WTC11 (cell line): ENCODE results near the gene POLR3H. TPM values are rescaled to one million over a fixed set of nuclear protein-coding genes. Genes with fewer than 3 reads are reported as not detected.

ENCODE experiments used
- ATAC-seq: fragments of 200-7000 bp; cut with Tn5 transposase; 2 replicates; pipeline ENCODE4 v1.10.0; 2021; ENCODE audit warnings: mild to moderate bottlenecking, moderate library complexity
- Bru-seq: library from RNA; stranded (reverse); fragments of 400-500 nt; gene quantifications from one replicate; lab custom pipeline; 2021; lab: Mats Ljungman, UMichigan
- CTCF ChIA-PET: fragments of 300-600 bp; sonication (Branson Sonifier 250); formaldehyde crosslinking; loops from one replicate; lab custom pipeline; 2021; ENCODE audit warnings: antibody characterized with exemption; lab: Charles Lee
- POLR2A ChIA-PET: fragments of 350-600 bp; sonication (Branson Sonifier 250); formaldehyde crosslinking; loops from one replicate; lab custom pipeline; 2021; ENCODE audit warnings: antibody characterized with exemption; lab: Charles Lee
- DNase-seq: peaks from one replicate; pipeline ENCODE4 v3.0.0; 2021; ENCODE audit warnings: low spot score
- H3K27ac Mint-ChIP-seq: 2 replicates; pipeline ENCODE4 v1.8.0; 2021; ENCODE audit warnings: mixed read lengths
- H3K27me3 Mint-ChIP-seq: 2 replicates; pipeline ENCODE4 v1.8.0; 2021; ENCODE audit warnings: low read depth, mild to moderate bottlenecking, moderate library complexity, mixed read lengths
- H3K36me3 Mint-ChIP-seq: 2 replicates; pipeline ENCODE4 v1.8.0; 2021; ENCODE audit warnings: mixed read lengths
- H3K4me1 Mint-ChIP-seq: 2 replicates; pipeline ENCODE4 v1.8.0; 2022; ENCODE audit warnings: mixed read lengths
- H3K4me3 Mint-ChIP-seq: 2 replicates; pipeline ENCODE4 v1.8.0; 2021; ENCODE audit warnings: mild to moderate bottlenecking, moderate library complexity, mixed read lengths
- H3K9me3 Mint-ChIP-seq: 2 replicates; pipeline ENCODE4 v1.8.0; 2021; ENCODE audit warnings: mixed read lengths
- ATF1 ChIP-seq: sonication (generic); formaldehyde crosslinking; IDR thresholded peaks from 2 replicates; pipeline ENCODE4 v1.8.1; 2023; ENCODE audit warnings: mild to moderate bottlenecking, moderate library complexity, missing genetic modification reagents
- CBFB ChIP-seq: sonication (generic); formaldehyde crosslinking; IDR thresholded peaks from 2 replicates; pipeline ENCODE4 v1.8.1; 2022; ENCODE audit warnings: mild to moderate bottlenecking, low read depth, missing genetic modification reagents
- E2F4 ChIP-seq: sonication (generic); formaldehyde crosslinking; IDR thresholded peaks from 2 replicates; pipeline ENCODE4 v1.8.1; 2022; ENCODE audit warnings: low read depth, mild to moderate bottlenecking, moderate library complexity, missing genetic modification reagents, borderline replicate concordance
- ERG ChIP-seq: fragments of 250-450 bp; sonication (Bioruptor Pico); IDR thresholded peaks from 2 replicates; pipeline ENCODE4 v1.8.0; 2021; ENCODE audit warnings: mild to moderate bottlenecking
- ESRRA ChIP-seq: sonication (generic); formaldehyde crosslinking; IDR thresholded peaks from 2 replicates; pipeline ENCODE4 v1.8.1; 2022; ENCODE audit warnings: mild to moderate bottlenecking, missing genetic modification reagents, borderline replicate concordance
- ETV6 ChIP-seq: sonication (generic); formaldehyde crosslinking; IDR thresholded peaks from 2 replicates; pipeline ENCODE4 v1.8.1; 2022; ENCODE audit warnings: mild to moderate bottlenecking, missing genetic modification reagents
- FOXP1 ChIP-seq: sonication (generic); formaldehyde crosslinking; IDR thresholded peaks from 2 replicates; pipeline ENCODE4 v1.8.0; 2022; ENCODE audit warnings: missing genetic modification reagents, mild to moderate bottlenecking, moderate library complexity, borderline replicate concordance
- FOXP4 ChIP-seq: sonication (generic); formaldehyde crosslinking; IDR thresholded peaks from 2 replicates; pipeline ENCODE4 v1.8.0; 2022; ENCODE audit warnings: mild to moderate bottlenecking, missing genetic modification reagents
- GABPB1 ChIP-seq: sonication (generic); formaldehyde crosslinking; IDR thresholded peaks from 2 replicates; pipeline ENCODE4 v1.8.1; 2023; ENCODE audit warnings: mild to moderate bottlenecking, missing genetic modification reagents
- MYBL2 ChIP-seq: sonication (generic); formaldehyde crosslinking; IDR thresholded peaks from 2 replicates; pipeline ENCODE4 v1.8.1; 2023; ENCODE audit warnings: mild to moderate bottlenecking, moderate library complexity, missing genetic modification reagents
- NFYB ChIP-seq: sonication (generic); formaldehyde crosslinking; conservative IDR thresholded peaks from 2 replicates; pipeline ENCODE4 v1.8.0; 2022; ENCODE audit warnings: low read depth, missing genetic modification reagents
- PRRX2 ChIP-seq: fragments of 250-450 bp; sonication (Bioruptor Pico); IDR thresholded peaks from 2 replicates; pipeline ENCODE4 v1.8.0; 2021; ENCODE audit warnings: mild to moderate bottlenecking
- RELA ChIP-seq: sonication (generic); formaldehyde crosslinking; IDR thresholded peaks from 2 replicates; pipeline ENCODE4 v1.8.1; 2022; ENCODE audit warnings: missing genetic modification reagents, mild to moderate bottlenecking, borderline replicate concordance
- SMAD3 ChIP-seq: sonication (generic); formaldehyde crosslinking; IDR thresholded peaks from 2 replicates; pipeline ENCODE4 v1.8.0; 2022; ENCODE audit warnings: missing genetic modification reagents, mild to moderate bottlenecking, borderline replicate concordance
- SP1 ChIP-seq: sonication (generic); formaldehyde crosslinking; conservative IDR thresholded peaks from 2 replicates; pipeline ENCODE4 v1.8.1; 2022; ENCODE audit warnings: missing genetic modification reagents
- TCF7 ChIP-seq: sonication (generic); formaldehyde crosslinking; IDR thresholded peaks from 2 replicates; pipeline ENCODE4 v1.8.0; 2022; ENCODE audit warnings: mild to moderate bottlenecking, low read depth, missing genetic modification reagents, moderate library complexity
- TEAD1 ChIP-seq: sonication (generic); formaldehyde crosslinking; IDR thresholded peaks from 2 replicates; pipeline ENCODE4 v1.8.0; 2022; ENCODE audit warnings: mild to moderate bottlenecking, missing genetic modification reagents
- USF2 ChIP-seq: sonication (generic); formaldehyde crosslinking; IDR thresholded peaks from 2 replicates; pipeline ENCODE4 v1.8.1; 2023; ENCODE audit warnings: mild to moderate bottlenecking, missing genetic modification reagents, moderate library complexity
- ZBTB43 ChIP-seq: sonication (generic); formaldehyde crosslinking; IDR thresholded peaks from 2 replicates; pipeline ENCODE4 v1.8.1; 2023; ENCODE audit warnings: mild to moderate bottlenecking, missing genetic modification reagents
- ZNF219 ChIP-seq: sonication (generic); formaldehyde crosslinking; IDR thresholded peaks from 2 replicates; pipeline ENCODE4 v1.8.0; 2023; ENCODE audit warnings: missing genetic modification reagents, mild to moderate bottlenecking, borderline replicate concordance
- ZNF263 ChIP-seq: sonication (generic); formaldehyde crosslinking; IDR thresholded peaks from 2 replicates; pipeline ENCODE4 v1.8.1; 2022; ENCODE audit warnings: low read depth, mild to moderate bottlenecking, moderate library complexity, missing genetic modification reagents
- long read RNA-seq, 3 experiments: library from RNA in 1 of 3; library from capped mRNA in 1 of 3; library from polyadenylated mRNA in 1 of 3; unstranded in 2 of 3; stranded (forward) in 1 of 3; transcript quantifications; one replicate each; pipeline ENCODE4 v2.0.0, GENCODE V29; 2021
- total RNA-seq: library from RNA; stranded (reverse); gene quantifications from 3 replicates; pipeline ENCODE4 v1.2.3, GENCODE V29; 2021
- TF ChIP-seq, protein P1 (sequence below): sonication (generic); formaldehyde crosslinking; IDR thresholded peaks from 2 replicates; pipeline ENCODE4 v1.8.1; 2023; ENCODE audit warnings: mild to moderate bottlenecking, missing genetic modification reagents
- TF ChIP-seq, protein P2 (sequence below): sonication (generic); formaldehyde crosslinking; IDR thresholded peaks from 2 replicates; pipeline ENCODE4 v1.8.1; 2022; ENCODE audit warnings: low read depth, missing genetic modification reagents, borderline replicate concordance

POLR3H gene, protein sequence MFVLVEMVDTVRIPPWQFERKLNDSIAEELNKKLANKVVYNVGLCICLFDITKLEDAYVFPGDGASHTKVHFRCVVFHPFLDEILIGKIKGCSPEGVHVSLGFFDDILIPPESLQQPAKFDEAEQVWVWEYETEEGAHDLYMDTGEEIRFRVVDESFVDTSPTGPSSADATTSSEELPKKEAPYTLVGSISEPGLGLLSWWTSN
- total RNA-seq = 28.8 to 30.8 TPM (median 29.8 TPM) in 3 replicates
- Bru-seq, nascent RNA = percentile 67 among the genes with signal in this experiment
- long read RNA-seq, experiment 1, full-length matches to known transcripts = 129 of 176 reads
- long read RNA-seq, experiment 1, partial matches to known transcripts = 7 of 176 reads
- long read RNA-seq, experiment 1, other reads (novel, unspliced or antisense) = 40 of 176 reads
- long read RNA-seq, experiment 2, full-length matches to known transcripts = 15 of 31 reads
- long read RNA-seq, experiment 2, partial matches to known transcripts = 2 of 31 reads
- long read RNA-seq, experiment 2, other reads (novel, unspliced or antisense) = 14 of 31 reads
- long read RNA-seq, experiment 3, full-length matches to known transcripts = 14 of 26 reads
- long read RNA-seq, experiment 3, partial matches to known transcripts = 12 of 26 reads
- long read RNA-seq, experiment 3, other reads (novel, unspliced or antisense) = 0 of 26 reads

GRCh38 chr22:41543854-41544670 lies at the start of gene POLR3H:
TSS of gene POLR3H (minus strand) at chr22:41544470. CDS start at chr22:41544101, 369 bp downstream.
- ATAC-seq (peak; percentile 97), DNase-seq (peak; percentile 100)
- CTCF ChIA-PET = interaction anchor here (0.7 to 1.5 kb wide), 13 partner anchors 9 to 163 kb away, joined by 3 to 10 read pairs (median 6); partner anchors contain the start of genes ACO2, PHF5A, PMM1 and TEF
- no peaks in the 10 kb centered on the region for H3K9me3 Mint-ChIP-seq
- no peaks in the 10 kb centered on the region; the same call in 1 of the 2 replicates for H3K27me3 Mint-ChIP-seq
- POLR2A ChIA-PET = interaction anchor here (0.6 to 1.1 kb wide), 3 partner anchors 18 to 163 kb away, joined by 3 to 7 read pairs (median 5); partner anchors contain the start of genes PMM1 and TEF
- H3K4me1 Mint-ChIP-seq = peaks cover 22% of the 10 kb centered on the region
- no peaks in the 10 kb centered on the region for H3K36me3 Mint-ChIP-seq
- no peak within 1 kb of the TSS for H3K27ac Mint-ChIP-seq
- H3K4me3 Mint-ChIP-seq = peak within 1 kb of the TSS; percentile 81
- TF ChIP-seq TEAD1 (CRISPR knock-in tag) = no peak
- 0 out of 2 replicates have a peak, but pooled peaks have one; percentile 52 for TF ChIP-seq ESRRA (CRISPR knock-in tag)
- peak; percentile 57; the same call in 1 of the 2 replicates for TF ChIP-seq USF2
- peak; percentile 59; the same call in 1 of the 2 replicates for TF ChIP-seq ZBTB43 (CRISPR knock-in tag)
- peak; percentile 53; the same call in 1 of the 2 replicates for TF ChIP-seq MYBL2 (CRISPR knock-in tag)
- TF ChIP-seq, protein P1, sequence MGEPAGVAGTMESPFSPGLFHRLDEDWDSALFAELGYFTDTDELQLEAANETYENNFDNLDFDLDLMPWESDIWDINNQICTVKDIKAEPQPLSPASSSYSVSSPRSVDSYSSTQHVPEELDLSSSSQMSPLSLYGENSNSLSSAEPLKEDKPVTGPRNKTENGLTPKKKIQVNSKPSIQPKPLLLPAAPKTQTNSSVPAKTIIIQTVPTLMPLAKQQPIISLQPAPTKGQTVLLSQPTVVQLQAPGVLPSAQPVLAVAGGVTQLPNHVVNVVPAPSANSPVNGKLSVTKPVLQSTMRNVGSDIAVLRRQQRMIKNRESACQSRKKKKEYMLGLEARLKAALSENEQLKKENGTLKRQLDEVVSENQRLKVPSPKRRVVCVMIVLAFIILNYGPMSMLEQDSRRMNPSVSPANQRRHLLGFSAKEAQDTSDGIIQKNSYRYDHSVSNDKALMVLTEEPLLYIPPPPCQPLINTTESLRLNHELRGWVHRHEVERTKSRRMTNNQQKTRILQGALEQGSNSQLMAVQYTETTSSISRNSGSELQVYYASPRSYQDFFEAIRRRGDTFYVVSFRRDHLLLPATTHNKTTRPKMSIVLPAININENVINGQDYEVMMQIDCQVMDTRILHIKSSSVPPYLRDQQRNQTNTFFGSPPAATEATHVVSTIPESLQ = no peak
- TF ChIP-seq ETV6 = peak; percentile 82
- no peak for TF ChIP-seq ZNF219 (CRISPR knock-in tag)
- TF ChIP-seq CBFB (CRISPR knock-in tag) = no peak
- 0 out of 2 replicates have a peak, but pooled peaks have one; percentile 47 for TF ChIP-seq PRRX2
- TF ChIP-seq E2F4 = no peak
- TF ChIP-seq ERG = no peak
- TF ChIP-seq SP1 (CRISPR knock-in tag) = peak; percentile 78
- no peak for TF ChIP-seq RELA (CRISPR knock-in tag)
- TF ChIP-seq, protein P2, sequence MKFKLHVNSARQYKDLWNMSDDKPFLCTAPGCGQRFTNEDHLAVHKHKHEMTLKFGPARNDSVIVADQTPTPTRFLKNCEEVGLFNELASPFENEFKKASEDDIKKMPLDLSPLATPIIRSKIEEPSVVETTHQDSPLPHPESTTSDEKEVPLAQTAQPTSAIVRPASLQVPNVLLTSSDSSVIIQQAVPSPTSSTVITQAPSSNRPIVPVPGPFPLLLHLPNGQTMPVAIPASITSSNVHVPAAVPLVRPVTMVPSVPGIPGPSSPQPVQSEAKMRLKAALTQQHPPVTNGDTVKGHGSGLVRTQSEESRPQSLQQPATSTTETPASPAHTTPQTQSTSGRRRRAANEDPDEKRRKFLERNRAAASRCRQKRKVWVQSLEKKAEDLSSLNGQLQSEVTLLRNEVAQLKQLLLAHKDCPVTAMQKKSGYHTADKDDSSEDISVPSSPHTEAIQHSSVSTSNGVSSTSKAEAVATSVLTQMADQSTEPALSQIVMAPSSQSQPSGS = no peak
- no peak for TF ChIP-seq GABPB1
- TF ChIP-seq TCF7 = no peak
- no peak for TF ChIP-seq SMAD3 (CRISPR knock-in tag)
- peak; percentile 93 for TF ChIP-seq FOXP1 (CRISPR knock-in tag)
- peak; percentile 82 for TF ChIP-seq FOXP4 (CRISPR knock-in tag)
- TF ChIP-seq ATF1 (CRISPR knock-in tag) = no peak
- TF ChIP-seq NFYB (CRISPR knock-in tag) = peak; percentile 70
- TF ChIP-seq ZNF263 (CRISPR knock-in tag) = no peak
